ENCODE results near the gene CELSR1.

GRCh38 chr22:46551996-46552395, 14.6 kb upstream of the CELSR1 start:
- no peak for TF ChIP-seq CTCF (conservative IDR thresholded peaks at IDR 0.05; ENCODE audit: low read length)
- TF ChIP-seq EZH2phosphoT487 (IDR thresholded peaks at IDR 0.05; ENCODE audit: borderline replicate concordance, low read depth, low read length): no peak

Data from OCI-LY7 (cell line).